Transverse colon (tissue), 4 donors: ENCODE measurements around the gene CLIC4. TPM values are rescaled to one million over a fixed set of nuclear protein-coding genes. Genes with fewer than 3 reads are reported as not detected.

Source experiments
- DNase-seq: peaks from one replicate; pipeline ENCODE4 v3.0.0-alpha.2; 2019
- H3K27ac ChIP-seq, 4 donors: fragments of 200-600 bp; sonication (generic); 2 replicates each; pipeline ENCODE4 v1.5.1; 2016 to 2018; ENCODE audit warnings: inconsistent platforms in 4 of 4
- H3K27me3 ChIP-seq: fragments of 200-600 bp; sonication (generic); 2 replicates; pipeline ENCODE4 v1.5.1; 2017; ENCODE audit warnings: inconsistent platforms
- H3K36me3 ChIP-seq, 4 donors: fragments of 200-600 bp; sonication (generic); 2 replicates each; pipeline ENCODE4 v1.5.1; 2017 to 2019; ENCODE audit warnings: inconsistent platforms in 4 of 4
- H3K4me1 ChIP-seq, 4 donors: fragments of 200-600 bp; sonication (generic); 2 replicates each; pipeline ENCODE4 v1.5.1; 2017 to 2020; ENCODE audit warnings: inconsistent platforms in 4 of 4
- H3K4me3 ChIP-seq, 4 donors: fragments of 200-600 bp; sonication (generic); 1 replicate in 1 of 4; 2 replicates in 3 of 4; pipeline versions ENCODE4 v1.5.1 to v1.6.1; 2017 to 2019; ENCODE audit warnings: inconsistent platforms in 4 of 4
- H3K9me3 ChIP-seq, 2 donors: fragments of 200-600 bp; sonication (generic); 2 replicates each; pipeline ENCODE4 v1.5.1; 2017 to 2019; ENCODE audit warnings: inconsistent platforms in 2 of 2
- EP300 ChIP-seq: sonication (generic); formaldehyde crosslinking; IDR thresholded peaks from one replicate; pipeline ENCODE4 v1.6.1; 2017; ENCODE audit warnings: antibody characterized with exemption, low read depth
- POLR2A ChIP-seq: fragments of 450-650 bp; IDR thresholded peaks from one replicate; pipeline ENCODE4 v1.6.1; 2016; ENCODE audit warnings: antibody characterized with exemption, mild to moderate bottlenecking, moderate library complexity
- POLR2AphosphoS5 ChIP-seq, 3 donors: sonication (generic); formaldehyde crosslinking; IDR thresholded peaks; one replicate each; pipeline ENCODE4 v1.6.1; 2016; ENCODE audit warnings: antibody characterized with exemption in 3 of 3
- WGBS, 2 donors: methylation state at CpG; one replicate each; pipeline ENCODE4 v1.1.5; 2018; ENCODE audit warnings: low coverage in 1 of 2; 5-methylcytosine and 5-hydroxymethylcytosine counted together
- in situ Hi-C, 4 donors: fragments of 200-750 bp; cut with MboI; loops; one replicate each; pipeline versions ENCODE4 v1.15.0 to v1.15.1; 2017; ENCODE audit warnings: low sequenced_read_pairs in 3 of 4, low pct_ligation_motif_present in 1 of 4, low pct_unique_long_range_greater_than_20kb in 1 of 4
- intact Hi-C: fragments of 100-400 bp; cut with DNase I; formaldehyde crosslinking; loops from one replicate; pipeline ENCODE4 v1.15.1; 2023; ENCODE audit warnings: low total_unique reads
- total RNA-seq, 4 donors: library from RNA; depleted of rRNA; stranded (reverse); fragments of >200 nt; gene quantifications; one replicate each; pipeline ENCODE4 v1.1.0, GENCODE V29; 2016
- TF ChIP-seq, protein P1 (sequence below), 5 experiments: fragments of 200-600 bp in 3 of 5; fragments of 450-650 bp in 2 of 5; sonication (generic) in 3 of 5; IDR thresholded peaks; 1 replicate in 2 of 5; 2 replicates in 3 of 5; pipeline ENCODE4 v1.5.1; 2016 to 2017; ENCODE audit warnings: antibody characterized with exemption in 5 of 5, inconsistent platforms in 3 of 5, mild to moderate bottlenecking in 2 of 5, moderate library complexity in 1 of 5

Gene CLIC4
- total RNA-seq, 4 donors from 2014 or later, result 52.4 to 107 (median 65.0) TPM

DNA sequence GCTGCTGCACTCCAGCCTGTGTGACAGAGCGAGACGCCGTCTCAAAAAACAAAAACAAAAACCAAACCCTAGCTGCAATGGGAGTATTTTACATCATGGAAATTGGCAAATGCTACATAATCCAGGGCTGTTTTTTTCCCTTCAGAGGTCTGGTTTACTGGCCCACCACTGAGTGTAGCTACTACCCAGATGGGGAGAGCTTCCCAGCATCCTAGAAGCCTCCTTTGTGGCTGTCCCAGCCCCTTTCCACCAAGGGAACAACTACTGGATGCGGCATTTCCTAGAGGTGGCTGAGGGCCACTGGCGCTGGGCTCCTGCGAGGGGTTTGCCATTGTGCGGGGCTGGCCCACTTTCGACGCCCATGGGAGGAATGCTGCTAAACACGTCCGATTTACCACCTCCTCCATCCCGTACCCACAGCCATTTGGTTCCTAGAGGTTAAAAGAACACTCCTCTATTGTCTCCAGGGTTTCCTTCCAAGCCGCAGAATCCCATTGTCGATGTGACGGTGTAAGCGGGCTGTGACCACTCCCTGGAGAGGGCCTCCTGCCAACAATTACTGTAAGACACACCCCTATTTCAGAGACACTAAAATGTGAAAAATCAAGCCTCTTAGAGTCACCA, 129.5 kb downstream of the CLIC4 start:
- Histone ChIP-seq H3K27me3 (peaks cover 4% of the 10 kb centered on the region), H3K4me1 (peaks cover 0 to 3% (median 0%) of the 10 kb centered on the region in 4 donors), H3K27ac (no peak overlapping the region), H3K4me3 (no peak overlapping the region), H3K36me3 (no peaks in the 10 kb centered on the region), H3K9me3 (no peaks in the 10 kb centered on the region)
- WGBS, 2 donors, result 65% methylated on average over 16 of the region's 16 CpGs; no CpG with 5 or more reads in 1 of the 2 donors
- intact Hi-C loops (no loop called here), in situ Hi-C loops (no loop called here)
- no peak for TF ChIP-seq POLR2AphosphoS5 (IDR thresholded peaks at IDR 0.05)
- TF ChIP-seq, protein P1, sequence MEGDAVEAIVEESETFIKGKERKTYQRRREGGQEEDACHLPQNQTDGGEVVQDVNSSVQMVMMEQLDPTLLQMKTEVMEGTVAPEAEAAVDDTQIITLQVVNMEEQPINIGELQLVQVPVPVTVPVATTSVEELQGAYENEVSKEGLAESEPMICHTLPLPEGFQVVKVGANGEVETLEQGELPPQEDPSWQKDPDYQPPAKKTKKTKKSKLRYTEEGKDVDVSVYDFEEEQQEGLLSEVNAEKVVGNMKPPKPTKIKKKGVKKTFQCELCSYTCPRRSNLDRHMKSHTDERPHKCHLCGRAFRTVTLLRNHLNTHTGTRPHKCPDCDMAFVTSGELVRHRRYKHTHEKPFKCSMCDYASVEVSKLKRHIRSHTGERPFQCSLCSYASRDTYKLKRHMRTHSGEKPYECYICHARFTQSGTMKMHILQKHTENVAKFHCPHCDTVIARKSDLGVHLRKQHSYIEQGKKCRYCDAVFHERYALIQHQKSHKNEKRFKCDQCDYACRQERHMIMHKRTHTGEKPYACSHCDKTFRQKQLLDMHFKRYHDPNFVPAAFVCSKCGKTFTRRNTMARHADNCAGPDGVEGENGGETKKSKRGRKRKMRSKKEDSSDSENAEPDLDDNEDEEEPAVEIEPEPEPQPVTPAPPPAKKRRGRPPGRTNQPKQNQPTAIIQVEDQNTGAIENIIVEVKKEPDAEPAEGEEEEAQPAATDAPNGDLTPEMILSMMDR (IDR thresholded peaks at IDR 0.05), result no peak
- no peak for TF ChIP-seq EP300
- TF ChIP-seq POLR2A, result no peak
- DNase-seq, result no peak

DNA sequence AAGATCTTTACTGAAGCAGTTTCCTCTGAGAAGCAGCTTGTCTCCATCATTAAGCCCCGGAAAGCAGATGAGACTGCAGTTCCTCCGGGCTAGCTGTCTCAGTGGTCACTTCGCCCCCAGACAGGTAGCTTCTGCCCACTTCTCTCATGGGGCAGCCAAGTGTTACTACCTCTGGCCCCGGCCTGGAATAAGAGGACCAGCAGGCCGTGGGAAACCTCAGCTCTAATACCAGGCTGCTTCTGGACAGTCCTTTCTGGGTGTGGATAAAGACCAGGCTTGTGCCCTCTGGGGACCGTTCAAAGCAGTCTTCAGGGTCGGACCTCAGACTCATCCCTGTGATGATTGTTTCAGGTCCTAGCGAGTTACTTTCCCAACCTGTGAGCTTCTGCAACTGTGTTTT, 130.0 kb downstream of the CLIC4 start:
- no peaks in the 10 kb centered on the region for H3K9me3 ChIP-seq
- no peak for DNase-seq
- intact Hi-C loops (no loop called here), in situ Hi-C loops (no loop called here)
- 60 to 80% methylated on average over 1 to 8 of the region's 8 CpGs for WGBS, 2 donors
- H3K4me3 ChIP-seq, result no peak overlapping the region
- peaks cover 4% of the 10 kb centered on the region for H3K27me3 ChIP-seq
- H3K27ac ChIP-seq, result no peak overlapping the region
- H3K4me1 ChIP-seq, result peaks cover 0 to 3% (median 0%) of the 10 kb centered on the region in 4 donors
- no peak for TF ChIP-seq EP300
- TF ChIP-seq POLR2AphosphoS5 (IDR thresholded peaks at IDR 0.05), result no peak
- no peak for TF ChIP-seq POLR2A
- TF ChIP-seq, protein P1 (IDR thresholded peaks at IDR 0.05), result no peak
- no peaks in the 10 kb centered on the region for H3K36me3 ChIP-seq

DNA sequence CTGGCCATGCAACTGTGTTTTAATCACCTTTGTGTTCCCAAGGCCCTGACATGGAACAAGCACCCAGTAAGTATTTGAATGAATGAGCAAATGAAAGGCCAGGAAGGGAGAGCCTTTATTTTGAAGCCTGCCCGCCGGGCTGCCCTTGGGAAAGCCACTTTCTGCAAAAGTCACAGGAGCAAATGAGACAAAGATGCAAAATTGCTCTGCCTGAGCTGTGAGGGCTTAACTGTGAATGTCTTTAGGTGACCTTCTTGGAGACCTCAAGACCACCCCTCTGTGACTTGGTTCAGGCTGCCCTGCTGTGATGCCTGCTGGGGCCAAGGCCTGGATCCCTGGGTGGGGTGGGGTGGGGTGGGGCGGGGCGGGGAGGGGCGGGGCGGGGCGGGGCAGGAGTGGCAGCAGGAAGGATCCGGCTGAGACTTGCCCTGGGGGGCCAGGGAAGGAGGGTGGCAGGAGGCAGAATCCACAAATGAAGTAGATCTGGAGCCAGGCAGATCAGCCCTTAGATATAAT, 130.8 kb downstream of the CLIC4 start:
- H3K27ac ChIP-seq, result no peak overlapping the region
- H3K4me3 ChIP-seq, result no peak overlapping the region
- TF ChIP-seq POLR2A (no peak), EP300 (no peak), POLR2AphosphoS5 (IDR thresholded peaks at IDR 0.05) (no peak)
- TF ChIP-seq, protein P1 (IDR thresholded peaks at IDR 0.05), result no peak
- WGBS, 2 donors, result 44% methylated on average over 6 of the region's 8 CpGs; no CpG with 5 or more reads in 1 of the 2 donors
- intact Hi-C loops (no loop called here), in situ Hi-C loops (no loop called here)
- DNase-seq, result no peak
- H3K36me3 ChIP-seq, result no peaks in the 10 kb centered on the region
- peaks cover 0 to 3% (median 0%) of the 10 kb centered on the region in 4 donors for H3K4me1 ChIP-seq
- H3K9me3 ChIP-seq, result no peaks in the 10 kb centered on the region
- H3K27me3 ChIP-seq, result no peaks in the 10 kb centered on the region

DNA sequence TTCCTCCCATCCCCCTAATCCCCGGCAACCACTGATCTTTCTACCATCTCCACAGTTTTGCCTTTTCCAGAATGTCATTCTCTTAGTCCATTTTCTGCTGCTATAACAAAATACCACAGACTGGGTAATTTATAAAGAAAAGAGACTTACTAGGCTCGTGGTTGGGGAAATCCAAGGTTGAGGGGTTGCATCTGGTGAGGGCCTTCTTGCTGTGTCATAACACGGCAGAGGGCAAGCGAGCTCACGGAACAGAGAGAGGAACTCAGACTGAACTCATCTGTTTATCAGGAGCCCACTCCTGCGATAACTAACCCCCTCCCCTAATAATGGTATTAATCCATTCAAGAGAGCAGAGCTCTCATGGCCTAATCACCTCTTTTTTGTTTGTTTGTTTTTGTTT, 132.8 kb downstream of the CLIC4 start:
- TF ChIP-seq POLR2A (no peak), EP300 (no peak), POLR2AphosphoS5 (IDR thresholded peaks at IDR 0.05) (no peak)
- TF ChIP-seq, protein P1 (IDR thresholded peaks at IDR 0.05), result no peak
- intact Hi-C loops, result no loop called here
- Histone ChIP-seq H3K4me3 (no peak overlapping the region), H3K27me3 (no peaks in the 10 kb centered on the region), H3K4me1 (peaks cover 0 to 3% (median 0%) of the 10 kb centered on the region in 4 donors), H3K27ac (no peak overlapping the region), H3K9me3 (no peaks in the 10 kb centered on the region), H3K36me3 (no peaks in the 10 kb centered on the region)
- in situ Hi-C loops, result no loop called here
- 74 to 84% methylated on average over 3 to 6 of the region's 6 CpGs for WGBS, 2 donors
- DNase-seq, result no peak
